Measurements from ENCODE around the gene DNAH9. TPM values are rescaled to one million over a fixed set of nuclear protein-coding genes. Genes with fewer than 3 reads are reported as not detected.

DNAH9 gene
- total and polyA plus RNA-seq, 2 of the 8 experiments (the other 6 are each of a cell fraction or from before 2014, with no cell fraction given), result 0.21 to 0.86 TPM

- no peak overlapping the region for H2BK12ac ChIP-seq (ENCODE audit: low read depth, low read length)
- no peak overlapping the region for H2AFZ ChIP-seq (ENCODE audit: low read length)
- H3K27ac ChIP-seq (ENCODE audit: low read depth, low read length), result no peak overlapping the region
- H3K18ac ChIP-seq (ENCODE audit: extremely low read depth, low read length), result no peak overlapping the region
- no peak overlapping the region for H4K91ac ChIP-seq (replicated peaks; ENCODE audit: insufficient read length, low read length)
- no peak overlapping the region for H3K23ac ChIP-seq (ENCODE audit: insufficient read length)
- H2BK15ac ChIP-seq (ENCODE audit: low read length), result no peak overlapping the region
- no peaks in the 10 kb centered on the region for H3K79me2 ChIP-seq (ENCODE audit: control insufficient read depth in 1 of 2, insufficient read depth in 2 of 2, low read length in 2 of 2)
- H3K27me3 ChIP-seq (replicated peaks in 1 of 4; ENCODE audit: control insufficient read depth in 3 of 4, extremely low read depth in 1 of 4, insufficient read depth in 3 of 4, low read length in 3 of 4), result no peaks in the 10 kb centered on the region
- ChIA-PET POLR2A (ENCODE audit: partially characterized antibody) (no interaction called here), CTCF (ENCODE audit: partially characterized antibody) (no interaction called here)
- DNase-seq (ENCODE audit: low read depth in 1 of 2, low spot score in 2 of 2), result no peak
- no peak overlapping the region for H3K9ac ChIP-seq (replicated peaks in 1 of 4; ENCODE audit: extremely low read depth in 1 of 4, low read depth in 3 of 4, low read length in 3 of 4)
- H4K5ac ChIP-seq (ENCODE audit: insufficient read length, low read depth, low read length), result no peak overlapping the region
- WGBS, 2 experiments (ENCODE audit: extremely low coverage in 1 of 2, insufficient coverage in 1 of 2, insufficient read length in 1 of 2, insufficient replicate concordance in 2 of 2, low coverage in 1 of 2, low lambda C conversion rate in 2 of 2, missing lambda C conversion rate in 1 of 2), result 87% methylated on average over 6 of the region's 6 CpGs; no CpG with 5 or more reads in 1 of the 2 experiments
- no peak overlapping the region for H2AK5ac ChIP-seq (ENCODE audit: low read depth, low read length)
- H3K4ac ChIP-seq (replicated peaks; ENCODE audit: insufficient read length, low read depth, low read length), result no peak overlapping the region
- no peaks in the 10 kb centered on the region for H3K36me3 ChIP-seq (ENCODE audit: control insufficient read depth in 2 of 4, insufficient read depth in 4 of 4, low read length in 3 of 4)
- no peaks in the 10 kb centered on the region for H3K9me3 ChIP-seq (ENCODE audit: insufficient read depth in 2 of 2, low read depth in 1 of 2, low read length in 1 of 2)
- TF ChIP-seq HDAC6 (IDR thresholded peaks at IDR 0.05; ENCODE audit: low read depth, low read length), result no peak
- no peak for TF ChIP-seq CEBPB (IDR thresholded peaks at IDR 0.05; ENCODE audit: low read depth, low read length)
- TF ChIP-seq TBP (IDR thresholded peaks at IDR 0.05; ENCODE audit: low read depth, low read length), result no peak
- TF ChIP-seq MAFK (IDR thresholded peaks at IDR 0.05; ENCODE audit: low read depth, low read length), result no peak
- H3K23me2 ChIP-seq (ENCODE audit: low read depth, low read length), result no peaks in the 10 kb centered on the region; the same call in 1 of the 2 replicates
- H3K4me3 ChIP-seq (ENCODE audit: extremely low read depth in 1 of 4, insufficient read depth in 2 of 4, low read depth in 3 of 4, low read length in 4 of 4), result no peak overlapping the region
- H3K4me2 ChIP-seq (ENCODE audit: insufficient read depth in 1 of 2, low read depth in 2 of 2, low read length in 2 of 2), result no peak overlapping the region
- H3K4me1 ChIP-seq (replicated peaks in 1 of 4; ENCODE audit: control insufficient read depth in 3 of 4, insufficient read depth in 4 of 4, low read length in 3 of 4), result no peaks in the 10 kb centered on the region
- no peak overlapping the region for H2BK5ac ChIP-seq (ENCODE audit: low read depth, low read length)
- H3K79me1 ChIP-seq (ENCODE audit: low read depth, low read length), result no peaks in the 10 kb centered on the region
- FAIRE-seq, result no peak
- H3K14ac ChIP-seq (ENCODE audit: insufficient read length), result no peak overlapping the region
- no peaks in the 10 kb centered on the region for H4K20me1 ChIP-seq (replicated peaks in 1 of 2; ENCODE audit: control insufficient read depth in 1 of 2, insufficient read depth in 2 of 2, low read length in 2 of 2)
- H2BK20ac ChIP-seq (ENCODE audit: low read length), result no peak overlapping the region
- H2BK120ac ChIP-seq (replicated peaks; ENCODE audit: low read depth, low read length), result no peak overlapping the region
- no peak overlapping the region for H4K8ac ChIP-seq (ENCODE audit: extremely low read depth, insufficient read depth, low read length)
- no peak overlapping the region for H3K56ac ChIP-seq (replicated peaks; ENCODE audit: insufficient read length, low read depth, low read length)
These were observed 46.8 kb upstream of the DNAH9 start for GRCh38 chr17:11551442-11551841.

All from H1 (cell line).